ENCODE results near the gene RESF1. TPM values are rescaled to one million over a fixed set of nuclear protein-coding genes. Genes with fewer than 3 reads are reported as not detected.
A peak's percentile ranks its signal among the peaks of the same experiment; 100 is the strongest.

Gene RESF1
- total RNA-seq, 1 experiment from 2014 or later = 14.8 TPM

DNA sequence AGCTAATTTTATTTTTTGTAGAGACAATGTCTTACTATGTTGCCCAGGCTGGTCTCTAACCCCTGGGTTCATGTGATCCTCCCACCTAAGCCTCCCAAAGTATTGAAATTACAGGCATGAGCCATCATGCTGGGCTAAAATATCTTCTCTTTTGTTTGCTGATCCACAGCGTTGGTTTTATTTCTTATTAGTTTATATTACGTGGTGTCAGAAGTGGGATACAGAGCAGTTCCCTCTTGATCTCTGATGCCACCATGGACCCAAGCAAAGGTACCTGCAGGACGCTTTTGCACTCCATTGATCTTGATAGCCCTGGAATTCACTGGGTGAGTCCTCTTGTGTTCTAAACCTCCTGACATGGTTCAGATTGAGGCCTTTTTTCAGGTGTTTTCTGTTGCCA lies 43.8 kb upstream of the RESF1 start:
- Histone ChIP-seq H3K4me2 (ENCODE audit: low read length) (no peak overlapping the region), H3K9me3 (ENCODE audit: low read length) (no peaks in the 10 kb centered on the region), H2AFZ (ENCODE audit: low read length) (no peak overlapping the region), H3K79me2 (ENCODE audit: low read length) (no peaks in the 10 kb centered on the region), H3F3A (ENCODE audit: low read length, unreplicated experiment) (no peaks in the 10 kb centered on the region), H3K36me3 (ENCODE audit: low read depth, low read length) (no peaks in the 10 kb centered on the region), H3K9ac (ENCODE audit: low read length) (no peak overlapping the region), H3K4me1 (ENCODE audit: insufficient read depth, low read length) (no peaks in the 10 kb centered on the region), H3K4me3 (ENCODE audit: low read length) (no peak overlapping the region), H3K27me3 (ENCODE audit: low read length) (no peaks in the 10 kb centered on the region), H3K9me2 (replicated peaks; ENCODE audit: low read length) (no peaks in the 10 kb centered on the region), H3K27ac (ENCODE audit: low read length) (no peak overlapping the region), H4K20me1 (ENCODE audit: low read length) (no peaks in the 10 kb centered on the region)
- DNase-seq (no peak), ATAC-seq (no peak)
- BruUV-seq (replicated peaks) = no TSS peak
- no peak for TF ChIP-seq EZH2phosphoT487 (IDR thresholded peaks at IDR 0.05; ENCODE audit: borderline replicate concordance, low read length)
- CTCF ChIA-PET = no interaction called here
- intact Hi-C loops (cut with micrococcal nuclease) = no loop called here
- POLR2A ChIA-PET (ENCODE audit: unreplicated experiment) = no interaction called here

DNA sequence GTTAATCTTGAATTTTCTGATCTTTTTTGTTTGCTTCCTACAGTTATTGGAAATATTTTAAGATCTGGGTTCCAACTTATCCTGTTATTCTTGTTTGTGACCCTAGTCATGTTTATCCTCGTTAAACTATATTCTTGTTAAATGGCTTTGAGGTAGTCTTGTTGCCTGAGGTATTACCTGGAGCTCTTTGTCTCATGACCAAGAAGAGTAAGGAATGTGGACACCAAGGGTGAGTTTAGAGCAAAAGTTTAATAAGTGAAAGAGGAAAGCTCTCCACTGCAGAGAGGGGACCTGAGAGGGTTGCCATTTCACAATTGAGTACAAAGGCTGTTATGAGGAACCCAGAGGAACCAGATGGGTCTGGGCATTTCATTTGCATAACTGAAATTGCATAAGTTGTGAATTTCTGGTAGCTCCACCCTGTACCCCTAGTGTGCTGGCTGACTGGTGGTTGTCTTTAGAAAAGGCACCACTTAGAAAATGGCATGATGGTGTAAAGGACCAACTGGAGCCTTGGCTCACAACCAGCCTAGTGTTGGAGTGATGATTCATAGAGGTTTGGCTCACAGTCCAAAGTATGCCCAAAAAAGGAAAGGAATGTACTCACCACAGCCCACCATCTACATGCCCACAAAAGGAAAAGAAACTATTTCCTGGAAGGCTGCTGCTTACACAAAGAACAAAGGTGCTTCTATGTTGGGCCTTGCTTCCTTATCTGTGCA lies 36.7 kb upstream of the RESF1 start:
- Histone ChIP-seq H4K20me1 (ENCODE audit: low read length) (no peaks in the 10 kb centered on the region), H3K9ac (ENCODE audit: low read length) (no peak overlapping the region), H2AFZ (ENCODE audit: low read length) (no peak overlapping the region), H3K27ac (ENCODE audit: low read length) (no peak overlapping the region), H3K9me3 (ENCODE audit: low read length) (0 out of 2 replicates have a peak, but pooled peaks cover 6% of the 10 kb centered on the region), H3K4me3 (ENCODE audit: low read length) (no peak overlapping the region), H3K9me2 (replicated peaks; ENCODE audit: low read length) (no peaks in the 10 kb centered on the region), H3K4me1 (ENCODE audit: insufficient read depth, low read length) (no peaks in the 10 kb centered on the region), H3K27me3 (ENCODE audit: low read length) (no peaks in the 10 kb centered on the region), H3K4me2 (ENCODE audit: low read length) (no peak overlapping the region), H3K36me3 (ENCODE audit: low read depth, low read length) (no peaks in the 10 kb centered on the region), H3K79me2 (ENCODE audit: low read length) (no peaks in the 10 kb centered on the region), H3F3A (ENCODE audit: low read length, unreplicated experiment) (no peaks in the 10 kb centered on the region)
- ChIA-PET POLR2A (ENCODE audit: unreplicated experiment) (no interaction called here), CTCF (no interaction called here)
- ATAC-seq (peak; percentile 43; the same call in 1 of the 2 replicates), DNase-seq (peak; percentile 63)
- intact Hi-C loops (cut with micrococcal nuclease) = no loop called here
- no TSS peak for BruUV-seq (replicated peaks)
- no peak for TF ChIP-seq EZH2phosphoT487 (IDR thresholded peaks at IDR 0.05; ENCODE audit: borderline replicate concordance, low read length)
- TF ChIP-seq, protein P1, sequence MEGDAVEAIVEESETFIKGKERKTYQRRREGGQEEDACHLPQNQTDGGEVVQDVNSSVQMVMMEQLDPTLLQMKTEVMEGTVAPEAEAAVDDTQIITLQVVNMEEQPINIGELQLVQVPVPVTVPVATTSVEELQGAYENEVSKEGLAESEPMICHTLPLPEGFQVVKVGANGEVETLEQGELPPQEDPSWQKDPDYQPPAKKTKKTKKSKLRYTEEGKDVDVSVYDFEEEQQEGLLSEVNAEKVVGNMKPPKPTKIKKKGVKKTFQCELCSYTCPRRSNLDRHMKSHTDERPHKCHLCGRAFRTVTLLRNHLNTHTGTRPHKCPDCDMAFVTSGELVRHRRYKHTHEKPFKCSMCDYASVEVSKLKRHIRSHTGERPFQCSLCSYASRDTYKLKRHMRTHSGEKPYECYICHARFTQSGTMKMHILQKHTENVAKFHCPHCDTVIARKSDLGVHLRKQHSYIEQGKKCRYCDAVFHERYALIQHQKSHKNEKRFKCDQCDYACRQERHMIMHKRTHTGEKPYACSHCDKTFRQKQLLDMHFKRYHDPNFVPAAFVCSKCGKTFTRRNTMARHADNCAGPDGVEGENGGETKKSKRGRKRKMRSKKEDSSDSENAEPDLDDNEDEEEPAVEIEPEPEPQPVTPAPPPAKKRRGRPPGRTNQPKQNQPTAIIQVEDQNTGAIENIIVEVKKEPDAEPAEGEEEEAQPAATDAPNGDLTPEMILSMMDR (conservative IDR thresholded peaks at IDR 0.05; ENCODE audit: low read depth, low read length) = no peak
- TF ChIP-seq EZH2 (IDR thresholded peaks at IDR 0.05; ENCODE audit: low read length, unreplicated experiment) = no peak

DNA sequence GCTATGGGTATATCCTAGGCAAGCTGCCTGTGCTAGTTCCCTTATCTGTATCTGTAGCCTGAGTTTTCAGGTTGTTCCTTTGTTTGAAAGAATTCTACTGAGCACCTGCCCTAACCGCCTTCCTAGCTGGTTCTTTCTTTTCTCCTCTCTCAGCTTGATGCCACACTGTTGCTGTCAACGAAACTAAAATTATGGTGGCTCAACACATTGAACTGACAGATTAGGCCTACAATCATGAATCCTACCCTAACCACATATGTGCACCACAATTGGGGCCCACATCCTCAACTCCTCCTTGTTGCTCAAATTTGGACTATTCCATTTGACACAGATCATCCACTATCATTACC lies 36.2 kb upstream of the RESF1 start:
- no peaks in the 10 kb centered on the region for H3K9me2 ChIP-seq (replicated peaks; ENCODE audit: low read length)
- H3K9ac ChIP-seq (ENCODE audit: low read length) = no peak overlapping the region
- 0 out of 2 replicates have a peak, but pooled peaks cover 6% of the 10 kb centered on the region for H3K9me3 ChIP-seq (ENCODE audit: low read length)
- TF ChIP-seq EZH2phosphoT487 (IDR thresholded peaks at IDR 0.05; ENCODE audit: borderline replicate concordance, low read length) (no peak), EZH2 (IDR thresholded peaks at IDR 0.05; ENCODE audit: low read length, unreplicated experiment) (no peak)
- H2AFZ ChIP-seq (ENCODE audit: low read length) = no peak overlapping the region
- no TSS peak for BruUV-seq (replicated peaks)
- no peak for ATAC-seq
- intact Hi-C loops (cut with micrococcal nuclease) = no loop called here
- no peaks in the 10 kb centered on the region for H4K20me1 ChIP-seq (ENCODE audit: low read length)
- H3K27ac ChIP-seq (ENCODE audit: low read length) = no peak overlapping the region
- H3K79me2 ChIP-seq (ENCODE audit: low read length) = no peaks in the 10 kb centered on the region
- H3K4me2 ChIP-seq (ENCODE audit: low read length) = no peak overlapping the region
- no peaks in the 10 kb centered on the region for H3K27me3 ChIP-seq (ENCODE audit: low read length)
- ChIA-PET POLR2A (ENCODE audit: unreplicated experiment) (no interaction called here), CTCF (no interaction called here)
- H3K36me3 ChIP-seq (ENCODE audit: low read depth, low read length) = no peaks in the 10 kb centered on the region
- H3K4me3 ChIP-seq (ENCODE audit: low read length) = no peak overlapping the region
- no peak for DNase-seq
- H3K4me1 ChIP-seq (ENCODE audit: insufficient read depth, low read length) = no peaks in the 10 kb centered on the region
- no peaks in the 10 kb centered on the region for H3F3A ChIP-seq (ENCODE audit: low read length, unreplicated experiment)

Measured in PC-3 (cell line).